Measurements from ENCODE around the gene HEXIM1. TPM values are rescaled to one million over a fixed set of nuclear protein-coding genes. Genes with fewer than 3 reads are reported as not detected.

HEXIM1 gene
- total RNA-seq, 1 experiment from 2014 or later = 29.6 TPM

GRCh38 chr17:45144199-45145034 is 3.9 kb upstream of the HEXIM1 start (continued):
- TF ChIP-seq, protein P1, sequence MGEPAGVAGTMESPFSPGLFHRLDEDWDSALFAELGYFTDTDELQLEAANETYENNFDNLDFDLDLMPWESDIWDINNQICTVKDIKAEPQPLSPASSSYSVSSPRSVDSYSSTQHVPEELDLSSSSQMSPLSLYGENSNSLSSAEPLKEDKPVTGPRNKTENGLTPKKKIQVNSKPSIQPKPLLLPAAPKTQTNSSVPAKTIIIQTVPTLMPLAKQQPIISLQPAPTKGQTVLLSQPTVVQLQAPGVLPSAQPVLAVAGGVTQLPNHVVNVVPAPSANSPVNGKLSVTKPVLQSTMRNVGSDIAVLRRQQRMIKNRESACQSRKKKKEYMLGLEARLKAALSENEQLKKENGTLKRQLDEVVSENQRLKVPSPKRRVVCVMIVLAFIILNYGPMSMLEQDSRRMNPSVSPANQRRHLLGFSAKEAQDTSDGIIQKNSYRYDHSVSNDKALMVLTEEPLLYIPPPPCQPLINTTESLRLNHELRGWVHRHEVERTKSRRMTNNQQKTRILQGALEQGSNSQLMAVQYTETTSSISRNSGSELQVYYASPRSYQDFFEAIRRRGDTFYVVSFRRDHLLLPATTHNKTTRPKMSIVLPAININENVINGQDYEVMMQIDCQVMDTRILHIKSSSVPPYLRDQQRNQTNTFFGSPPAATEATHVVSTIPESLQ (CRISPR knock-in tag; IDR thresholded peaks at IDR 0.05) = no peak
- TF ChIP-seq, protein P2, sequence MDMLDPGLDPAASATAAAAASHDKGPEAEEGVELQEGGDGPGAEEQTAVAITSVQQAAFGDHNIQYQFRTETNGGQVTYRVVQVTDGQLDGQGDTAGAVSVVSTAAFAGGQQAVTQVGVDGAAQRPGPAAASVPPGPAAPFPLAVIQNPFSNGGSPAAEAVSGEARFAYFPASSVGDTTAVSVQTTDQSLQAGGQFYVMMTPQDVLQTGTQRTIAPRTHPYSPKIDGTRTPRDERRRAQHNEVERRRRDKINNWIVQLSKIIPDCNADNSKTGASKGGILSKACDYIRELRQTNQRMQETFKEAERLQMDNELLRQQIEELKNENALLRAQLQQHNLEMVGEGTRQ (CRISPR knock-in tag; IDR thresholded peaks at IDR 0.05) = no peak
- TF ChIP-seq, protein P3, sequence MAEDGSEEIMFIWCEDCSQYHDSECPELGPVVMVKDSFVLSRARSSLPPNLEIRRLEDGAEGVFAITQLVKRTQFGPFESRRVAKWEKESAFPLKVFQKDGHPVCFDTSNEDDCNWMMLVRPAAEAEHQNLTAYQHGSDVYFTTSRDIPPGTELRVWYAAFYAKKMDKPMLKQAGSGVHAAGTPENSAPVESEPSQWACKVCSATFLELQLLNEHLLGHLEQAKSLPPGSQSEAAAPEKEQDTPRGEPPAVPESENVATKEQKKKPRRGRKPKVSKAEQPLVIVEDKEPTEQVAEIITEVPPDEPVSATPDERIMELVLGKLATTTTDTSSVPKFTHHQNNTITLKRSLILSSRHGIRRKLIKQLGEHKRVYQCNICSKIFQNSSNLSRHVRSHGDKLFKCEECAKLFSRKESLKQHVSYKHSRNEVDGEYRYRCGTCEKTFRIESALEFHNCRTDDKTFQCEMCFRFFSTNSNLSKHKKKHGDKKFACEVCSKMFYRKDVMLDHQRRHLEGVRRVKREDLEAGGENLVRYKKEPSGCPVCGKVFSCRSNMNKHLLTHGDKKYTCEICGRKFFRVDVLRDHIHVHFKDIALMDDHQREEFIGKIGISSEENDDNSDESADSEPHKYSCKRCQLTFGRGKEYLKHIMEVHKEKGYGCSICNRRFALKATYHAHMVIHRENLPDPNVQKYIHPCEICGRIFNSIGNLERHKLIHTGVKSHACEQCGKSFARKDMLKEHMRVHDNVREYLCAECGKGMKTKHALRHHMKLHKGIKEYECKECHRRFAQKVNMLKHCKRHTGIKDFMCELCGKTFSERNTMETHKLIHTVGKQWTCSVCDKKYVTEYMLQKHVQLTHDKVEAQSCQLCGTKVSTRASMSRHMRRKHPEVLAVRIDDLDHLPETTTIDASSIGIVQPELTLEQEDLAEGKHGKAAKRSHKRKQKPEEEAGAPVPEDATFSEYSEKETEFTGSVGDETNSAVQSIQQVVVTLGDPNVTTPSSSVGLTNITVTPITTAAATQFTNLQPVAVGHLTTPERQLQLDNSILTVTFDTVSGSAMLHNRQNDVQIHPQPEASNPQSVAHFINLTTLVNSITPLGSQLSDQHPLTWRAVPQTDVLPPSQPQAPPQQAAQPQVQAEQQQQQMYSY (CRISPR knock-in tag; IDR thresholded peaks at IDR 0.05) = no peak
- TF ChIP-seq IRF2 (CRISPR knock-in tag; IDR thresholded peaks at IDR 0.05; ENCODE audit: borderline replicate concordance, low read depth) = no peak
- TF ChIP-seq ZNF317 (CRISPR knock-in tag; IDR thresholded peaks at IDR 0.05; ENCODE audit: borderline replicate concordance, low read depth) = no peak
- TF ChIP-seq ZNF232 (CRISPR knock-in tag; IDR thresholded peaks at IDR 0.05) = no peak
- TF ChIP-seq CBFB (CRISPR knock-in tag; IDR thresholded peaks at IDR 0.05; ENCODE audit: low read depth) = no peak
- no peak for TF ChIP-seq ZNF396 (CRISPR knock-in tag; IDR thresholded peaks at IDR 0.05; ENCODE audit: borderline replicate concordance)
- no peak; the same call in 1 of the 2 replicates for TF ChIP-seq MYBL2 (CRISPR knock-in tag; IDR thresholded peaks at IDR 0.05)
- no peak for TF ChIP-seq ZNF423 (CRISPR knock-in tag; IDR thresholded peaks at IDR 0.05)
- TF ChIP-seq, protein P4, sequence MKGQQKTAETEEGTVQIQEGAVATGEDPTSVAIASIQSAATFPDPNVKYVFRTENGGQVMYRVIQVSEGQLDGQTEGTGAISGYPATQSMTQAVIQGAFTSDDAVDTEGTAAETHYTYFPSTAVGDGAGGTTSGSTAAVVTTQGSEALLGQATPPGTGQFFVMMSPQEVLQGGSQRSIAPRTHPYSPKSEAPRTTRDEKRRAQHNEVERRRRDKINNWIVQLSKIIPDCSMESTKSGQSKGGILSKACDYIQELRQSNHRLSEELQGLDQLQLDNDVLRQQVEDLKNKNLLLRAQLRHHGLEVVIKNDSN (CRISPR knock-in tag; IDR thresholded peaks at IDR 0.05) = no peak
- TF ChIP-seq SP1 (CRISPR knock-in tag; conservative IDR thresholded peaks at IDR 0.05) = peak; percentile 14; the same call in 1 of the 2 replicates
- TF ChIP-seq TP53 (CRISPR knock-in tag; IDR thresholded peaks at IDR 0.05) = peak; percentile 65; the same call in 1 of the 2 replicates
- no peak for TF ChIP-seq NR3C1 (CRISPR knock-in tag; conservative IDR thresholded peaks at IDR 0.05; ENCODE audit: low read depth)
- TF ChIP-seq, protein P5, sequence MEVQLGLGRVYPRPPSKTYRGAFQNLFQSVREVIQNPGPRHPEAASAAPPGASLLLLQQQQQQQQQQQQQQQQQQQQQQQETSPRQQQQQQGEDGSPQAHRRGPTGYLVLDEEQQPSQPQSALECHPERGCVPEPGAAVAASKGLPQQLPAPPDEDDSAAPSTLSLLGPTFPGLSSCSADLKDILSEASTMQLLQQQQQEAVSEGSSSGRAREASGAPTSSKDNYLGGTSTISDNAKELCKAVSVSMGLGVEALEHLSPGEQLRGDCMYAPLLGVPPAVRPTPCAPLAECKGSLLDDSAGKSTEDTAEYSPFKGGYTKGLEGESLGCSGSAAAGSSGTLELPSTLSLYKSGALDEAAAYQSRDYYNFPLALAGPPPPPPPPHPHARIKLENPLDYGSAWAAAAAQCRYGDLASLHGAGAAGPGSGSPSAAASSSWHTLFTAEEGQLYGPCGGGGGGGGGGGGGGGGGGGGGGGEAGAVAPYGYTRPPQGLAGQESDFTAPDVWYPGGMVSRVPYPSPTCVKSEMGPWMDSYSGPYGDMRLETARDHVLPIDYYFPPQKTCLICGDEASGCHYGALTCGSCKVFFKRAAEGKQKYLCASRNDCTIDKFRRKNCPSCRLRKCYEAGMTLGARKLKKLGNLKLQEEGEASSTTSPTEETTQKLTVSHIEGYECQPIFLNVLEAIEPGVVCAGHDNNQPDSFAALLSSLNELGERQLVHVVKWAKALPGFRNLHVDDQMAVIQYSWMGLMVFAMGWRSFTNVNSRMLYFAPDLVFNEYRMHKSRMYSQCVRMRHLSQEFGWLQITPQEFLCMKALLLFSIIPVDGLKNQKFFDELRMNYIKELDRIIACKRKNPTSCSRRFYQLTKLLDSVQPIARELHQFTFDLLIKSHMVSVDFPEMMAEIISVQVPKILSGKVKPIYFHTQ (CRISPR knock-in tag; IDR thresholded peaks at IDR 0.05) = no peak
- TF ChIP-seq MAX (CRISPR knock-in tag; IDR thresholded peaks at IDR 0.05) = no peak
- TF ChIP-seq, protein P6, sequence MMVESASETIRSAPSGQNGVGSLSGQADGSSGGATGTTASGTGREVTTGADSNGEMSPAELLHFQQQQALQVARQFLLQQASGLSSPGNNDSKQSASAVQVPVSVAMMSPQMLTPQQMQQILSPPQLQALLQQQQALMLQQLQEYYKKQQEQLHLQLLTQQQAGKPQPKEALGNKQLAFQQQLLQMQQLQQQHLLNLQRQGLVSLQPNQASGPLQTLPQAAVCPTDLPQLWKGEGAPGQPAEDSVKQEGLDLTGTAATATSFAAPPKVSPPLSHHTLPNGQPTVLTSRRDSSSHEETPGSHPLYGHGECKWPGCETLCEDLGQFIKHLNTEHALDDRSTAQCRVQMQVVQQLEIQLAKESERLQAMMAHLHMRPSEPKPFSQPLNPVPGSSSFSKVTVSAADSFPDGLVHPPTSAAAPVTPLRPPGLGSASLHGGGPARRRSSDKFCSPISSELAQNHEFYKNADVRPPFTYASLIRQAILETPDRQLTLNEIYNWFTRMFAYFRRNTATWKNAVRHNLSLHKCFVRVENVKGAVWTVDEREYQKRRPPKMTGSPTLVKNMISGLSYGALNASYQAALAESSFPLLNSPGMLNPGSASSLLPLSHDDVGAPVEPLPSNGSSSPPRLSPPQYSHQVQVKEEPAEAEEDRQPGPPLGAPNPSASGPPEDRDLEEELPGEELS (CRISPR knock-in tag; IDR thresholded peaks at IDR 0.05) = no peak
- TF ChIP-seq ZNF281 (CRISPR knock-in tag; IDR thresholded peaks at IDR 0.05) = no peak
- TF ChIP-seq GTF2I (CRISPR knock-in tag; conservative IDR thresholded peaks at IDR 0.05) = no peak
- TF ChIP-seq NR1H2 (CRISPR knock-in tag; IDR thresholded peaks at IDR 0.05) = no peak
- no peak for TF ChIP-seq E2F5 (CRISPR knock-in tag; IDR thresholded peaks at IDR 0.05)
